K562 (cell line): ENCODE results near the gene HAL. TPM values are rescaled to one million over a fixed set of nuclear protein-coding genes. Genes with fewer than 3 reads are reported as not detected.
A peak's percentile ranks its signal among the peaks of the same experiment; 100 is the strongest.

Experiments used
- ATF3 ChIP-seq, 2 experiments: fragments of 450-650 bp in 1 of 2; sonication (generic) in 1 of 2; formaldehyde crosslinking in 1 of 2; IDR thresholded peaks in 1 of 2; conservative IDR thresholded peaks in 1 of 2; 2 replicates each; pipeline versions ENCODE4 v1.6.1 to v1.8.1; 2016 to 2023; ENCODE audit warnings: mild to moderate bottlenecking in 2 of 2, moderate library complexity in 2 of 2, inconsistent platforms in 1 of 2, missing genetic modification reagents in 1 of 2
- BACH1 ChIP-seq: fragments of 200-800 bp; sonication (Bioruptor generic); IDR thresholded peaks from 2 replicates; pipeline ENCODE4 v1.6.1; 2016; ENCODE audit warnings: missing genetic modification characterization, missing compliant biosample characterization
- CTCF ChIP-seq, 3 experiments: IDR thresholded peaks in 2 of 3; conservative IDR thresholded peaks in 1 of 3; 2 replicates each; pipeline ENCODE4 v1.5.1; 2011 to 2012; ENCODE audit warnings: low read length in 3 of 3, mild to moderate bottlenecking in 3 of 3, control low read depth in 2 of 3, improper control_type of control experiment in 1 of 3, inconsistent platforms in 1 of 3, low read depth in 1 of 3, mixed read lengths in 1 of 3, moderate library complexity in 1 of 3; ENCODE audit not compliant: insufficient read depth in 2 of 3
- ERF ChIP-seq: fragments of 450-650 bp; formaldehyde crosslinking; IDR thresholded peaks from 2 replicates; pipeline ENCODE4 v1.4.0; 2020; ENCODE audit warnings: mild to moderate bottlenecking, mixed read lengths
- EZH2 ChIP-seq: IDR thresholded peaks from 2 replicates; pipeline ENCODE4 v1.6.1; 2012; ENCODE audit warnings: low read depth, mild to moderate bottlenecking, inconsistent platforms, low read length, borderline replicate concordance
- FIP1L1 ChIP-seq: fragments of 200-400 bp; formaldehyde crosslinking; IDR thresholded peaks from 2 replicates; pipeline ENCODE4 v1.6.1; 2018; ENCODE audit warnings: mild to moderate bottlenecking, low read depth, low read length; ENCODE audit not compliant: poor library complexity, severe bottlenecking
- GABPB1 ChIP-seq: sonication (generic); formaldehyde crosslinking; IDR thresholded peaks from 2 replicates; pipeline ENCODE4 v1.8.0; 2022; ENCODE audit warnings: mild to moderate bottlenecking, missing genetic modification reagents
- HDAC1 ChIP-seq, 2 experiments: fragments of 450-650 bp; IDR thresholded peaks; 2 replicates each; pipeline ENCODE4 v1.6.1; 2016 to 2017; ENCODE audit warnings: inconsistent platforms in 1 of 2, mild to moderate bottlenecking in 1 of 2, moderate library complexity in 1 of 2
- KLF6 ChIP-seq: fragments of 250-450 bp; sonication (Bioruptor Pico); IDR thresholded peaks from 2 replicates; pipeline ENCODE4 v1.4.0; 2020; ENCODE audit warnings: mild to moderate bottlenecking, moderate library complexity, borderline replicate concordance
- LARP7 ChIP-seq: fragments of 450-650 bp; IDR thresholded peaks from 2 replicates; pipeline ENCODE4 v1.6.1; 2016
- NFE2 ChIP-seq: IDR thresholded peaks from 2 replicates; pipeline ENCODE4 v1.6.1; 2014; ENCODE audit warnings: antibody characterized with exemption, low read depth
- NR2C2 ChIP-seq, 2 experiments: fragments of 200-800 bp in 1 of 2; sonication (Bioruptor generic) in 1 of 2; sonication (generic) in 1 of 2; formaldehyde crosslinking in 1 of 2; IDR thresholded peaks; 2 replicates each; pipeline versions ENCODE4 v1.6.1 to v1.8.0; 2016 to 2022; ENCODE audit warnings: mild to moderate bottlenecking in 1 of 2, missing compliant biosample characterization in 1 of 2, missing genetic modification characterization in 1 of 2, missing genetic modification reagents in 1 of 2
- PHTF2 ChIP-seq: fragments of 250-450 bp; sonication (Bioruptor Pico); IDR thresholded peaks from 2 replicates; pipeline ENCODE4 v1.5.0; 2021; ENCODE audit warnings: mild to moderate bottlenecking
- POLR2H ChIP-seq: IDR thresholded peaks from 2 replicates; pipeline ENCODE4 v1.6.1; 2016; ENCODE audit warnings: missing genetic modification characterization, low read depth, mild to moderate bottlenecking, control low read depth, missing compliant biosample characterization, moderate library complexity
- SAFB ChIP-seq: fragments of 200-400 bp; formaldehyde crosslinking; IDR thresholded peaks from 2 replicates; pipeline ENCODE4 v1.6.1; 2017; ENCODE audit warnings: low read depth, low read length, borderline replicate concordance
- SETDB1 ChIP-seq: IDR thresholded peaks from one replicate; pipeline ENCODE4 v1.6.1; 2012; ENCODE audit warnings: low read length, control low read depth, inconsistent platforms
- SMAD3 ChIP-seq: fragments of 450-650 bp; formaldehyde crosslinking; conservative IDR thresholded peaks from 2 replicates; pipeline ENCODE4 v1.4.0; 2020; ENCODE audit warnings: mild to moderate bottlenecking
- SMARCB1 ChIP-seq: IDR thresholded peaks from 2 replicates; pipeline ENCODE4 v1.6.1; 2011; ENCODE audit warnings: improper control_type of control experiment, low read depth; ENCODE audit not compliant: insufficient read length
- TCFL5 ChIP-seq: fragments of 250-450 bp; sonication (Bioruptor Pico); conservative IDR thresholded peaks from 2 replicates; pipeline ENCODE4 v1.6.1; 2021; ENCODE audit warnings: mild to moderate bottlenecking, moderate library complexity, matching md5 sums
- TSC22D4 ChIP-seq: fragments of 450-650 bp; IDR thresholded peaks from 2 replicates; pipeline ENCODE4 v1.6.1; 2016; ENCODE audit warnings: missing genetic modification characterization, missing biosample characterization, control low read depth
- WHSC1 ChIP-seq: IDR thresholded peaks from one replicate; pipeline ENCODE4 v1.6.1; 2012; ENCODE audit warnings: low read length, control low read depth, inconsistent platforms
- ZBTB1 ChIP-seq: sonication (generic); formaldehyde crosslinking; IDR thresholded peaks from 2 replicates; pipeline ENCODE4 v1.8.1; 2023; ENCODE audit warnings: missing genetic modification reagents, low read depth, mild to moderate bottlenecking, borderline replicate concordance
- ZKSCAN1 ChIP-seq: fragments of 150-350 bp; IDR thresholded peaks from 2 replicates; pipeline ENCODE4 v1.6.1; 2016; ENCODE audit warnings: low read depth, low read length
- ZNF12 ChIP-seq: sonication (generic); formaldehyde crosslinking; IDR thresholded peaks from 2 replicates; pipeline ENCODE4 v1.4.0; 2020; ENCODE audit warnings: mild to moderate bottlenecking, missing genetic modification reagents
- polyA plus RNA-seq, 8 experiments: library from polyadenylated mRNA; depleted of rRNA in 4 of 8; stranded (reverse) in 5 of 8; unstranded in 3 of 8; fragments of >200 nt; fragmentation: Nextera tagmentation in 2 of 8; fragmentation: Illumina TruSeq in 1 of 8; extraction: Ambion mirVana in 2 of 8; extraction: Trizol in 1 of 8; gene quantifications; 2 replicates each; pipeline versions ENCODE4 v1.2.1 to v1.2.3, GENCODE V29; 2011 to 2014; ENCODE audit warnings: inconsistent platforms in 1 of 8, missing spikeins in 1 of 8
- total RNA-seq, 7 experiments: library from RNA; depleted of rRNA in 6 of 7; stranded (reverse); fragments of >200 nt in 6 of 7; fragmentation: Illumina TruSeq in 2 of 7; extraction: Trizol in 2 of 7; gene quantifications; 2 replicates each; pipeline versions ENCODE4 v1.2.1 to v1.2.3, GENCODE V29; 2011 to 2021; ENCODE audit warnings: low replicate concordance in 1 of 7
- TF ChIP-seq, protein P1 (sequence below): fragments of 250-450 bp; sonication (Bioruptor Pico); IDR thresholded peaks from 2 replicates; pipeline ENCODE4 v1.6.1; 2021; ENCODE audit warnings: mild to moderate bottlenecking

Gene HAL
- total and polyA plus RNA-seq, 9 of the 15 experiments (the other 6 are each of a cell fraction or from before 2014, with no cell fraction given) = 0.03 to 0.36 (median 0.20) TPM; not detected in 4

GRCh38 chr12:96035283-96036236 lies 39.4 kb upstream of the HAL start, which contains the start of gene LTA4H (continued):
- TF ChIP-seq SAFB = no peak
- peak; percentile 100 for TF ChIP-seq POLR2H (tag)
- no peak for TF ChIP-seq SMAD3 (CRISPR knock-in tag)
- no peak for TF ChIP-seq ERF (CRISPR knock-in tag)
- TF ChIP-seq SETDB1 = no peak
- no peak for TF ChIP-seq CTCF (IDR thresholded peaks at IDR 0.05 in 2 of 3, conservative IDR thresholded peaks at IDR 0.05 in 1 of 3; ENCODE audit: insufficient read depth in 2 of 3, low read depth in 1 of 3, low read length in 3 of 3)
- peak; percentile 97 for TF ChIP-seq LARP7
- TF ChIP-seq BACH1 (tag) = no peak
- no peak for TF ChIP-seq PHTF2
- TF ChIP-seq GABPB1 (CRISPR knock-in tag) = peak; percentile 74
- no peak for TF ChIP-seq NFE2
- no peak for TF ChIP-seq KLF6
- TF ChIP-seq ZKSCAN1 = 0 out of 2 replicates have a peak, but pooled peaks have one; percentile 56
- no peak for TF ChIP-seq ZNF12 (CRISPR knock-in tag)
- TF ChIP-seq ATF3 (IDR thresholded peaks at IDR 0.05) = no peak
- TF ChIP-seq ATF3 (CRISPR knock-in tag; conservative IDR thresholded peaks at IDR 0.05) = no peak
- no peak for TF ChIP-seq WHSC1
- TF ChIP-seq EZH2 = no peak
- no peak for TF ChIP-seq FIP1L1
- TF ChIP-seq SMARCB1 = no peak
- peak; percentile 86 to 89 for TF ChIP-seq HDAC1 (IDR thresholded peaks at IDR 0.05)
- TF ChIP-seq TCFL5 = no peak
- 0 out of 2 replicates have a peak, but pooled peaks have one; percentile 29 for TF ChIP-seq ZBTB1 (CRISPR knock-in tag)
- TF ChIP-seq, protein P1, sequence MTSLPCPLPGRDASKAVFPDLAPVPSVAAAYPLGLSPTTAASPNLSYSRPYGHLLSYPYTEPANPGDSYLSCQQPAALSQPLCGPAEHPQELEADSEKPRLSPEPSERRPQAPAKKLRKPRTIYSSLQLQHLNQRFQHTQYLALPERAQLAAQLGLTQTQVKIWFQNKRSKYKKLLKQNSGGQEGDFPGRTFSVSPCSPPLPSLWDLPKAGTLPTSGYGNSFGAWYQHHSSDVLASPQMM = no peak
- no peak for TF ChIP-seq NR2C2 (CRISPR knock-in tag; IDR thresholded peaks at IDR 0.05)
- peak; percentile 59; the same call in 1 of the 2 replicates for TF ChIP-seq NR2C2 (tag; IDR thresholded peaks at IDR 0.05)
- no peak for TF ChIP-seq TSC22D4 (tag)
